M059J (cell line): ENCODE data around the gene SLC25A45. TPM values are rescaled to one million over a fixed set of nuclear protein-coding genes. Genes with fewer than 3 reads are reported as not detected.

Experiments used
- DNase-seq: peaks from one replicate; pipeline ENCODE4 v3.0.0-alpha.2; 2012; ENCODE audit warnings: low read depth
- total RNA-seq: library from RNA; depleted of rRNA; stranded (reverse); fragments of >200 nt; shearing (Covaris generic); gene quantifications from 2 replicates; pipeline ENCODE4 v1.2.3, GENCODE V29; 2014

Gene SLC25A45
- total RNA-seq, 1 experiment from 2014 or later = 1.1 TPM

GRCh38 chr11:65404638-65405339, 22.3 kb upstream of the SLC25A45 start:
- DNase-seq = no peak

- no peak for DNase-seq
Observed at GRCh38 chr11:65404210-65404609, 21.8 kb upstream of the SLC25A45 start.

- DNase-seq = no peak
Observed at GRCh38 chr11:65403607-65404121, 21.2 kb upstream of the SLC25A45 start.

GRCh38 chr11:65402790-65403189, 20.3 kb upstream of the SLC25A45 start:
- DNase-seq = no peak

- no peak for DNase-seq
Observed at GRCh38 chr11:65401803-65402248, 19.4 kb upstream of the SLC25A45 start.

GRCh38 chr11:65401073-65401802, 18.8 kb upstream of the SLC25A45 start:
- DNase-seq = no peak

- DNase-seq = no peak
Observed at GRCh38 chr11:65400307-65401072, 18.0 kb upstream of the SLC25A45 start.

- no peak for DNase-seq
Observed at GRCh38 chr11:65399845-65400244, 17.4 kb upstream of the SLC25A45 start.

- no peak for DNase-seq
Observed at GRCh38 chr11:65399249-65399648, 16.8 kb upstream of the SLC25A45 start.

GRCh38 chr11:65398362-65398910, 16.0 kb upstream of the SLC25A45 start:
- DNase-seq = no peak

GRCh38 chr11:65396769-65397745, 14.6 kb upstream of the SLC25A45 start:
- DNase-seq = no peak

- no peak for DNase-seq
Observed at GRCh38 chr11:65395961-65396530, 13.6 kb upstream of the SLC25A45 start.

- no peak for DNase-seq
Observed at GRCh38 chr11:65394125-65394536, 11.7 kb upstream of the SLC25A45 start.

GRCh38 chr11:65393513-65394079, 11.2 kb upstream of the SLC25A45 start:
- no peak for DNase-seq

GRCh38 chr11:65392899-65393298, 10.5 kb upstream of the SLC25A45 start:
- DNase-seq = no peak

GRCh38 chr11:65392186-65392829, 9.9 kb upstream of the SLC25A45 start:
- no peak for DNase-seq

- no peak for DNase-seq
Observed at GRCh38 chr11:65390996-65391395, 8.6 kb upstream of the SLC25A45 start.

GRCh38 chr11:65390099-65390941, 7.9 kb upstream of the SLC25A45 start:
- DNase-seq = no peak
